Occipital lobe (tissue), 2 donors: ENCODE results near the gene LRTM2. TPM values are rescaled to one million over a fixed set of nuclear protein-coding genes. Genes with fewer than 3 reads are reported as not detected.

Source experiments
- DNase-seq: peaks from one replicate; lab custom pipeline; 2025; lab: John Stamatoyannopoulos, UW
- total RNA-seq: library from RNA; depleted of rRNA; stranded (reverse); fragments of >200 nt; gene quantifications from one replicate; pipeline ENCODE4 v1.2.3, GENCODE V29; 2014

LRTM2 gene
- total RNA-seq, 1 donor from 2014 or later: 4.5 TPM

GRCh38 chr12:1829306-1829900 lies 9.0 kb downstream of the LRTM2 start:
- DNase-seq: no peak

GRCh38 chr12:1830401-1830845 lies 10.1 kb downstream of the LRTM2 start:
- DNase-seq: no peak

- no peak for DNase-seq
Observed at GRCh38 chr12:1830981-1831963, 10.9 kb downstream of the LRTM2 start.

GRCh38 chr12:1832801-1833595 lies 12.6 kb downstream of the LRTM2 start:
- no peak for DNase-seq

DNA sequence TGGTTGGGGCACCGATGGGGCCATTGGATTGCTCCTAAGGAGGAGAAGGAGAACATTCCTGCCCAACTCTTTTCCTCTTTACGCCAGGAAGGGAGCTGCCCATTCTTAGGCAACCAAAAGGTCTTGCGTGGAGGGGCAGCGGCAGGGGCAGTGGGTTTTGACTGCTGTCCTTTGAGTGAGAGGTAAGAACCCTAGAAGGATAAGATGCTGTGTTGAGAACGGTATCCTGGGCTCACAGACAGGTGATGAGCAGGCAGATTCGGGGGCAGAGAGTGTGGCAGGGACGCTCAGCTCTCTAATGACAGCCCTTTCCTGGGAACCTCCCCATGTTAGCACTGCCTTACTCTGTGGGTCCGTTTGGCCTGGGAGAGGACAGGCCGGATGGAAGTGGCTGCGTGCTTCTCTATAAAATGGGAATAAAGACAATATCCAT lies 13.2 kb downstream of the LRTM2 start:
- no peak for DNase-seq

- peak; percentile 42 for DNase-seq
Observed at GRCh38 chr12:1834186-1834925, 14.0 kb downstream of the LRTM2 start.

GRCh38 chr12:1835211-1836131 lies 15.1 kb downstream of the LRTM2 start:
- no peak for DNase-seq

DNA sequence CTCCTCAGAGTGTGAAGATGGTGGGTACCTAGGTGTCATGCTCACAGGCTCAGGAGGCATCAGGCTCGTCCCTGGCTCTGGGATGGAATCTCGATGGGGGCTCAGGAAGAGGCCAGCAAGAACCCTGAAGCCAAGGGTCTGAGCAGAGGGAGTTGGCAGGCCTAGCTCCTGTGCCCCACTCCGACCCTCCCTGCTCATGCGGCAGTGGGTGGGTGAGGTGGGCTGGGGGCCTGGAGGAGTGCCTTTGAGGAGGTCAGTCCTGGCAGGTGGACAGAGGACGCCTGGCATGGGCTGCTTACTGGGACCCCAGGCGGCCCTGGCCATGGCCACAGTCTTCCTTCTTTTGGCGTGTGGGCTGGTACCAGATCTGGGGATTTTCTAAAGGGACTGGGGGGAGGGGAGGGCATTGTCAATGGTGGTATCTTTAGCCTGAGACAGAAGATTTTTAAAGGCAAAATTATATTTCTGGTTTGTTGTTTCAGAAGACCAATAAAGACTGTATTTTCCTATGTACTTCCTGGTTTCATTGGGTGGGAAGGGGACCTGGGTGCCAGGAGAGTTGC lies 16.0 kb downstream of the LRTM2 start:
- DNase-seq: no peak

GRCh38 chr12:1836854-1837421 lies 16.6 kb downstream of the LRTM2 start:
- peak; percentile 48 for DNase-seq

DNA sequence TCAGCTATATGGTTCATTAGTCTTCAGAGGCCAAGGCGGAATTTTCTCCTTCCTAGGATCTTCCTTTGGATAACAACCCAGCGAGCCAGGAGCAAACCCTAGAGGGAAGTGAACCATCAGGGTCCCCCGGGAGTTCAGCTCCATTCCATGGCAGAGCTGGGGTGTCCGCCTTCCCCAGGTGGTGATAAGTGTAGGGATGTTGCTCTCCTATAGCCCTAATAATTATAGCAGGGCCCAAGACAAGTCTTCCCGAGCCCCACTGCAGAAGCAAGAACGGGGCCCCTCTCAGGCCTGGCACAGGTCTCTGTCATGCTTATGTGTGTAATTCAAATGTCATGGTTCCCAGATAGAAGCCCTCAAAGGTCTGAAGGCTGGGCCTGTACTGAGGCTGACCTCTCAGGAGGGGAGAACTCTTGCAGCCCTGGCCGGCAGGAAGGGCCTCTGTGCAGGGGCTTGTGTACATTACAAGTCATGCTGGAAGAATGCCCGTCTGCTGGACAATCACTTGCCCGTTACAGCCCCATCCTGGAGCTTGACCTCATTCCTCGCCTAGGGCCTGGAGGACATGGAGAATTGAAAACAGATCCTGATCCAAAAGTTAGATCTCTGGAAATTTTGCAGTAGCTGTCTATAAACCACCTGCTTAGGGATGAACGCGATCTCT lies 17.3 kb downstream of the LRTM2 start:
- no peak for DNase-seq

DNA sequence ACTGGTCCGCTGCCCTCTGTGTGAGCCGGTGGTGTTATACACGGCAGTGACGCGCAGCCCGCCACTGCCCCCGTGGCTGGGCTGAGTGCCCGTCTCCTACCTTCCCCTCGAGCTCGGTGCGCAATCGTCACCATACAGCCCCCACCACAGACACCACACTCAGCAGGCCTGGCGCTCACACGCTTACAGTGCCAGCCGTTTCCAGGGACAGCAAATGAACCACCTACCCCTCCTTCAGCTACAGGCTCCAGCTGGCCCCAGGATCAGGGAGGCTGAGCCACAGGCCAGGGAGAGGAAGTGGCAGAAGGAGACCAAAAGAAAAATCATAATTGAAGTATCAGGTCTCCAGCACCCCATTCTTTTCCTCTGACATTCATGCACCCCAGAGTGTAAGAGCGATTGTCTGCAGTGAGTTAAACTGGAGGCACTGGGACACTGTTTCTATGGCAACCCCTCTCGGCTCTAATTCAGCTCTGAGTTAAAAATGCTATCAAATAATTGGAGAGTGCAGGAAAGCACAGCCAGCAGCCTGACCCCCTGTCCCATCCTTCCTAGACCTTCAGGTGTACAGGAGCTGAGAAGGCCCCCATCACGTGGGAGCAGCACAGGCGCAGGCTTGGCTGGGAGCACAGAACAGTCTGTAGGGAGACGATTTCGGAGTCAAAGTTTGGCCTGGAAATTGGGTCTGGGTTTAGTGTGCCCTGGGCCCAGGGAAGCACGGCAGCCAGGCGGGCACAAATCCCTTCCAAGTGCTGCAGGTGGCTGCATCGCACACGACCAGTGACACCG lies 18.0 kb downstream of the LRTM2 start:
- DNase-seq: peak; percentile 47

DNA sequence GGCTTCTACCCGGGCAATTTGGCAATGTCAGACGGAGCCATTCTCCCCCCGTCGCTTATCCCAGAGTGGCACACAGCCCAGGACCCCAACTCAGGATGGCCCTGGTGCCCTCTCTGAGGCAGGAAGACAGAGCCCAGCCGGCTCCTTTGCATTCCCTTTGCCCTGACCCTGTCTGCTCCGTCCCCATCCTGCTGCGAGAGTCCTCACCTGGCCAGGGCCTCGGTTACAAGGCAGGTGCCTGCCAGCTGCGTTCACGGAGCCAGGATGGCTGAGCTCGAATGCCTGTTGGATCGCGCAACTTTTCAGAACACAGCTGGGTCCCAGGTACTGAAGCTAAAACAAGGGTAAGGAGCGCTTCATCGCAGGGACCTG lies 18.6 kb downstream of the LRTM2 start:
- DNase-seq: no peak

- no peak for DNase-seq
Observed at GRCh38 chr12:1839464-1839863, 19.1 kb downstream of the LRTM2 start.

GRCh38 chr12:1839956-1840951 lies 19.9 kb downstream of the LRTM2 start:
- DNase-seq: no peak

GRCh38 chr12:1840981-1841425 lies 20.6 kb downstream of the LRTM2 start:
- no peak for DNase-seq

- DNase-seq: no peak
Observed at GRCh38 chr12:1841586-1842182, 21.3 kb downstream of the LRTM2 start.
